K562 (cell line): ENCODE measurements around the gene INO80. TPM values are rescaled to one million over a fixed set of nuclear protein-coding genes. Genes with fewer than 3 reads are reported as not detected.

ENCODE experiments used
- ADNP ChIP-seq: fragments of 200-800 bp; sonication (Bioruptor generic); IDR thresholded peaks from 2 replicates; pipeline ENCODE4 v1.6.1; 2016; ENCODE audit warnings: missing genetic modification characterization, missing compliant biosample characterization
- AFF1 ChIP-seq, 2 experiments: fragments of 450-650 bp; IDR thresholded peaks; 2 replicates each; pipeline ENCODE4 v1.6.1; 2018; ENCODE audit warnings: mild to moderate bottlenecking in 2 of 2, low read depth in 1 of 2; ENCODE audit not compliant: partially characterized antibody in 2 of 2
- BRF1 ChIP-seq: IDR thresholded peaks from 3 replicates; pipeline ENCODE4 v1.6.1; 2011; ENCODE audit warnings: borderline replicate concordance, mild to moderate bottlenecking; ENCODE audit not compliant: insufficient read length; ENCODE audit errors: extremely low read depth
- ETS2 ChIP-seq: IDR thresholded peaks from 2 replicates; pipeline ENCODE4 v1.6.1; 2016; ENCODE audit warnings: borderline replicate concordance, missing genetic modification characterization, mild to moderate bottlenecking, moderate library complexity, missing compliant biosample characterization; ENCODE audit not compliant: poor library complexity, severe bottlenecking
- GATAD2B ChIP-seq: fragments of 450-650 bp; IDR thresholded peaks from 2 replicates; pipeline ENCODE4 v1.6.1; 2017; ENCODE audit warnings: mild to moderate bottlenecking, borderline replicate concordance
- MAFK ChIP-seq: IDR thresholded peaks from 2 replicates; pipeline ENCODE4 v1.6.1; 2011; ENCODE audit warnings: low read length, improper control_type of control experiment
- NCOA4 ChIP-seq: fragments of 450-650 bp; IDR thresholded peaks from 2 replicates; pipeline ENCODE4 v1.6.1; 2018; ENCODE audit warnings: mild to moderate bottlenecking; ENCODE audit not compliant: partially characterized antibody
- NFYB ChIP-seq: IDR thresholded peaks from 2 replicates; pipeline ENCODE4 v1.6.1; 2011; ENCODE audit warnings: mild to moderate bottlenecking, moderate library complexity; ENCODE audit not compliant: insufficient read length; ENCODE audit errors: extremely low read depth
- PURB ChIP-seq: sonication (generic); formaldehyde crosslinking; IDR thresholded peaks from 2 replicates; pipeline ENCODE4 v1.9.0; 2021; ENCODE audit warnings: low read depth, mild to moderate bottlenecking, missing genetic modification reagents
- PYGO2 ChIP-seq: fragments of 450-650 bp; IDR thresholded peaks from 2 replicates; pipeline ENCODE4 v1.6.1; 2016; ENCODE audit warnings: mild to moderate bottlenecking, missing genetic modification characterization, moderate library complexity, missing compliant biosample characterization
- TCF15 ChIP-seq: fragments of 250-450 bp; sonication (Bioruptor Pico); IDR thresholded peaks from 2 replicates; pipeline ENCODE4 v1.8.0; 2022; ENCODE audit warnings: moderate library complexity, mild to moderate bottlenecking, inconsistent platforms
- TGIF2 ChIP-seq: sonication (generic); formaldehyde crosslinking; IDR thresholded peaks from 2 replicates; pipeline ENCODE4 v1.8.1; 2022; ENCODE audit warnings: mild to moderate bottlenecking, missing genetic modification reagents, moderate library complexity
- ZNF146 ChIP-seq: IDR thresholded peaks from one replicate; pipeline ENCODE4 v1.6.1; 2018; ENCODE audit warnings: missing compliant biosample characterization; ENCODE audit not compliant: unreplicated experiment
- ZSCAN32 ChIP-seq: fragments of 450-650 bp; formaldehyde crosslinking; IDR thresholded peaks from 2 replicates; pipeline ENCODE4 v1.4.0; 2020; ENCODE audit warnings: mild to moderate bottlenecking, moderate library complexity
- polyA plus RNA-seq, 8 experiments: library from polyadenylated mRNA; depleted of rRNA in 4 of 8; stranded (reverse) in 5 of 8; unstranded in 3 of 8; fragments of >200 nt; fragmentation: Nextera tagmentation in 2 of 8; fragmentation: Illumina TruSeq in 1 of 8; extraction: Ambion mirVana in 2 of 8; extraction: Trizol in 1 of 8; gene quantifications; 2 replicates each; pipeline versions ENCODE4 v1.2.1 to v1.2.3, GENCODE V29; 2011 to 2014; ENCODE audit warnings: inconsistent platforms in 1 of 8, missing spikeins in 1 of 8
- total RNA-seq, 7 experiments: library from RNA; depleted of rRNA in 6 of 7; stranded (reverse); fragments of >200 nt in 6 of 7; fragmentation: Illumina TruSeq in 2 of 7; extraction: Trizol in 2 of 7; gene quantifications; 2 replicates each; pipeline versions ENCODE4 v1.2.1 to v1.2.3, GENCODE V29; 2011 to 2021; ENCODE audit warnings: low replicate concordance in 1 of 7
- TF ChIP-seq, protein P1 (sequence below): conservative IDR thresholded peaks from 2 replicates; pipeline ENCODE4 v1.6.1; 2011; ENCODE audit warnings: low read depth, mild to moderate bottlenecking, low read length; ENCODE audit not compliant: control insufficient read depth
- TF ChIP-seq, protein P2 (sequence below): fragments of 450-650 bp; IDR thresholded peaks from 2 replicates; pipeline ENCODE4 v1.6.1; 2017; ENCODE audit warnings: antibody characterized with exemption
- TF ChIP-seq, protein P3 (sequence below): sonication (generic); formaldehyde crosslinking; IDR thresholded peaks from 2 replicates; pipeline ENCODE4 v1.8.1; 2022; ENCODE audit warnings: missing genetic modification reagents

Gene INO80
- total and polyA plus RNA-seq, 9 of the 15 experiments (the other 6 are each of a cell fraction or from before 2014, with no cell fraction given) = 1.1 to 25.7 (median 19.9) TPM

- TF ChIP-seq, protein P1, sequence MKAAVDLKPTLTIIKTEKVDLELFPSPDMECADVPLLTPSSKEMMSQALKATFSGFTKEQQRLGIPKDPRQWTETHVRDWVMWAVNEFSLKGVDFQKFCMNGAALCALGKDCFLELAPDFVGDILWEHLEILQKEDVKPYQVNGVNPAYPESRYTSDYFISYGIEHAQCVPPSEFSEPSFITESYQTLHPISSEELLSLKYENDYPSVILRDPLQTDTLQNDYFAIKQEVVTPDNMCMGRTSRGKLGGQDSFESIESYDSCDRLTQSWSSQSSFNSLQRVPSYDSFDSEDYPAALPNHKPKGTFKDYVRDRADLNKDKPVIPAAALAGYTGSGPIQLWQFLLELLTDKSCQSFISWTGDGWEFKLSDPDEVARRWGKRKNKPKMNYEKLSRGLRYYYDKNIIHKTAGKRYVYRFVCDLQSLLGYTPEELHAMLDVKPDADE = 0 out of 2 replicates have a peak, but pooled peaks have one; percentile 22
- TF ChIP-seq ADNP (tag) (no peak), NFYB (no peak), TCF15 (no peak), ZSCAN32 (CRISPR knock-in tag) (no peak), PYGO2 (no peak), ZNF146 (CRISPR knock-in tag) (no peak), NCOA4 (no peak), TGIF2 (CRISPR knock-in tag) (no peak), ETS2 (tag) (no peak), GATAD2B (peak; percentile 90), AFF1 (IDR thresholded peaks at IDR 0.05; ENCODE audit: low read depth in 1 of 2, partially characterized antibody in 2 of 2) (no peak), BRF1 (no peak), PURB (CRISPR knock-in tag) (no peak), MAFK (no peak)
- TF ChIP-seq, protein P2, sequence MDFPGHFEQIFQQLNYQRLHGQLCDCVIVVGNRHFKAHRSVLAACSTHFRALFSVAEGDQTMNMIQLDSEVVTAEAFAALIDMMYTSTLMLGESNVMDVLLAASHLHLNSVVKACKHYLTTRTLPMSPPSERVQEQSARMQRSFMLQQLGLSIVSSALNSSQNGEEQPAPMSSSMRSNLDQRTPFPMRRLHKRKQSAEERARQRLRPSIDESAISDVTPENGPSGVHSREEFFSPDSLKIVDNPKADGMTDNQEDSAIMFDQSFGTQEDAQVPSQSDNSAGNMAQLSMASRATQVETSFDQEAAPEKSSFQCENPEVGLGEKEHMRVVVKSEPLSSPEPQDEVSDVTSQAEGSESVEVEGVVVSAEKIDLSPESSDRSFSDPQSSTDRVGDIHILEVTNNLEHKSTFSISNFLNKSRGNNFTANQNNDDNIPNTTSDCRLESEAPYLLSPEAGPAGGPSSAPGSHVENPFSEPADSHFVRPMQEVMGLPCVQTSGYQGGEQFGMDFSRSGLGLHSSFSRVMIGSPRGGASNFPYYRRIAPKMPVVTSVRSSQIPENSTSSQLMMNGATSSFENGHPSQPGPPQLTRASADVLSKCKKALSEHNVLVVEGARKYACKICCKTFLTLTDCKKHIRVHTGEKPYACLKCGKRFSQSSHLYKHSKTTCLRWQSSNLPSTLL = no peak
- TF ChIP-seq, protein P3, sequence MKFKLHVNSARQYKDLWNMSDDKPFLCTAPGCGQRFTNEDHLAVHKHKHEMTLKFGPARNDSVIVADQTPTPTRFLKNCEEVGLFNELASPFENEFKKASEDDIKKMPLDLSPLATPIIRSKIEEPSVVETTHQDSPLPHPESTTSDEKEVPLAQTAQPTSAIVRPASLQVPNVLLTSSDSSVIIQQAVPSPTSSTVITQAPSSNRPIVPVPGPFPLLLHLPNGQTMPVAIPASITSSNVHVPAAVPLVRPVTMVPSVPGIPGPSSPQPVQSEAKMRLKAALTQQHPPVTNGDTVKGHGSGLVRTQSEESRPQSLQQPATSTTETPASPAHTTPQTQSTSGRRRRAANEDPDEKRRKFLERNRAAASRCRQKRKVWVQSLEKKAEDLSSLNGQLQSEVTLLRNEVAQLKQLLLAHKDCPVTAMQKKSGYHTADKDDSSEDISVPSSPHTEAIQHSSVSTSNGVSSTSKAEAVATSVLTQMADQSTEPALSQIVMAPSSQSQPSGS = no peak
Measured at GRCh38 chr15:40941528-40942336, 174.3 kb downstream of the INO80 start (continued).
